PC-9 (cell line): ENCODE results near the gene DYNLRB1. TPM values are rescaled to one million over a fixed set of nuclear protein-coding genes. Genes with fewer than 3 reads are reported as not detected.

Experiments
- BruUV-seq: library from RNA; stranded (reverse); fragments of 400-500 nt; replicated peaks from 2 replicates; lab custom pipeline; 2021; lab: Mats Ljungman, UMichigan
- CTCF ChIA-PET: fragments of 300-600 bp; sonication (Branson Sonifier 250); formaldehyde crosslinking; loops from one replicate; lab custom pipeline; 2022; ENCODE audit warnings: antibody characterized with exemption; lab: Charles Lee
- POLR2A ChIA-PET: fragments of 300-600 bp; sonication (Branson Sonifier 250); formaldehyde crosslinking; loops from one replicate; lab custom pipeline; 2022; ENCODE audit warnings: antibody characterized with exemption; ENCODE audit not compliant: unreplicated experiment; lab: Charles Lee
- DNase-seq, 2 experiments: peaks; one replicate each; pipeline versions ENCODE4 v3.0.0 to v3.0.0-alpha.2; 2015 to 2022; ENCODE audit warnings: mixed read lengths in 1 of 2
- H2AFZ ChIP-seq: fragments of 200-600 bp; sonication (generic); 2 replicates; pipeline ENCODE4 v1.8.1; 2017; ENCODE audit warnings: antibody characterized with exemption
- H3F3A ChIP-seq: fragments of 200-600 bp; sonication (generic); 2 replicates; pipeline ENCODE4 v1.8.1; 2017; ENCODE audit warnings: antibody characterized with exemption, mild to moderate bottlenecking, low read depth; ENCODE audit not compliant: insufficient read depth
- H3K27ac ChIP-seq: fragments of 200-600 bp; sonication (generic); 2 replicates; pipeline ENCODE4 v1.6.1; 2016; ENCODE audit warnings: mixed run types
- H3K27me3 ChIP-seq: fragments of 200-600 bp; sonication (generic); 2 replicates; pipeline ENCODE4 v1.6.1; 2016; ENCODE audit warnings: low read depth, mixed run types; ENCODE audit not compliant: insufficient read depth
- H3K36me3 ChIP-seq: fragments of 200-600 bp; sonication (generic); 2 replicates; pipeline ENCODE4 v1.6.1; 2016; ENCODE audit warnings: low read depth, mixed run types
- H3K4me1 ChIP-seq: fragments of 200-600 bp; sonication (generic); replicated peaks from 2 replicates; pipeline ENCODE4 v1.6.1; 2016; ENCODE audit warnings: mixed run types; ENCODE audit not compliant: insufficient read depth
- H3K4me2 ChIP-seq: fragments of 200-600 bp; sonication (generic); 2 replicates; pipeline ENCODE4 v1.6.1; 2017; ENCODE audit warnings: mixed run types
- H3K4me3 ChIP-seq: fragments of 200-600 bp; sonication (generic); 2 replicates; pipeline ENCODE4 v1.6.1; 2016; ENCODE audit warnings: mixed run types
- H3K79me2 ChIP-seq: fragments of 200-600 bp; sonication (generic); 2 replicates; pipeline ENCODE4 v1.6.1; 2017; ENCODE audit warnings: low read depth, mixed run types
- H3K9me2 ChIP-seq: fragments of 200-600 bp; sonication (generic); 2 replicates; pipeline ENCODE4 v1.8.1; 2017; ENCODE audit warnings: mild to moderate bottlenecking; ENCODE audit not compliant: insufficient read depth
- H3K9me3 ChIP-seq: fragments of 200-600 bp; sonication (generic); 2 replicates; pipeline ENCODE4 v1.8.1; 2016; ENCODE audit warnings: low read depth; ENCODE audit not compliant: insufficient read depth
- H4K20me1 ChIP-seq: fragments of 200-600 bp; sonication (generic); 2 replicates; pipeline ENCODE4 v1.8.1; 2017; ENCODE audit not compliant: insufficient read depth
- EZH2 ChIP-seq: fragments of 200-600 bp; sonication (generic); IDR thresholded peaks from 2 replicates; pipeline ENCODE4 v1.8.0; 2017; ENCODE audit warnings: antibody characterized with exemption, low read depth
- intact Hi-C: fragments of 100-400 bp; cut with micrococcal nuclease; formaldehyde crosslinking; loops from one replicate; pipeline ENCODE4 v1.10.0; 2022; ENCODE audit not compliant: unreplicated experiment
- total RNA-seq: library from RNA; stranded (reverse); gene quantifications from 2 replicates; pipeline ENCODE4 v1.2.3, GENCODE V29; 2021
- TF ChIP-seq, protein P1 (sequence below): fragments of 200-600 bp; sonication (generic); conservative IDR thresholded peaks from 2 replicates; pipeline ENCODE4 v1.6.1; 2017; ENCODE audit warnings: mixed run types, antibody characterized with exemption, mild to moderate bottlenecking, moderate library complexity

The DYNLRB1 gene
- total RNA-seq, 1 experiment from 2014 or later, result 179 TPM

DNA sequence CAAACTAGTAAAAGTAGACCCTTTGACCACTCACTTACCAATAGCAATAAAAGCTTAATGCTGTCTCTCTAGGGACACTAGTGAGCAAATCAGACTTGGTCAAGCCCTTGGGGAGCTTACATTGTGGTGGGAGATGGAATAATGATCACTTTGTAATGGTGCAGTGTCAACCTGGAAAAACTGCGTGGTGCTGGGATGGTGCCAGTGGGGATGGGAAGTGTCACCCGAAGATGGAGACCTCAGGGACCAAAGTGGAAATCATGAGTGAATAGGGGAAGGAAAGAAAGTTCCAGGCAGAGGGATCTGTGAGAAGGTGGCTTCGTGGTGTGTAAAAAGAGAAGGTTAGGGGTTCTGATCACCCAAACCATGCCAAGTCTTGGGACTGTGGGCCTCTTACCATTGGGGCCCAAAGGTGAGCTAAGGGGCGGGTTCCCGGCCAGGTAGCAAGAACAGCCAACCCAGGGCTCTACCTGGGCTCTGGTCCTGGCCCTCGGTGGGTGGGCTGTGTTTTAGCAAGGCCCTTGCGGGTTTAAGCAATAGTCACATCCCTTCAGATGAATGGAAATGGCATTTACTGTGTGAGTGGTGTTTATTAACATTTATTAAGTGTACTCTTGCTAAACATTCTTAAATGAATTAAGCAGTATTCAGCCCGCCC is 15.5 kb downstream of the DYNLRB1 start:
- intact Hi-C loops, result no loop called here

GRCh38 chr20:34532320-34532719 is 16.1 kb downstream of the DYNLRB1 start:
- ChIA-PET CTCF (no interaction called here), POLR2A (no interaction called here)
- Histone ChIP-seq H3K79me2 (0 out of 2 replicates have a peak, but pooled peaks cover 4% of the 10 kb centered on the region), H3K27me3 (no peaks in the 10 kb centered on the region), H3K4me3 (no peak overlapping the region), H3F3A (peaks cover 1% of the 10 kb centered on the region; the same call in 1 of the 2 replicates), H2AFZ (no peak overlapping the region), H3K36me3 (peaks cover 36% of the 10 kb centered on the region), H3K4me1 (peaks cover 3% of the 10 kb centered on the region; the same call in 1 of the 2 replicates), H3K9me3 (no peaks in the 10 kb centered on the region), H3K9me2 (no peaks in the 10 kb centered on the region), H3K27ac (no peak overlapping the region), H3K4me2 (no peak overlapping the region), H4K20me1 (no peaks in the 10 kb centered on the region)
- no peak for DNase-seq
- BruUV-seq, result no TSS peak
- TF ChIP-seq, protein P1, sequence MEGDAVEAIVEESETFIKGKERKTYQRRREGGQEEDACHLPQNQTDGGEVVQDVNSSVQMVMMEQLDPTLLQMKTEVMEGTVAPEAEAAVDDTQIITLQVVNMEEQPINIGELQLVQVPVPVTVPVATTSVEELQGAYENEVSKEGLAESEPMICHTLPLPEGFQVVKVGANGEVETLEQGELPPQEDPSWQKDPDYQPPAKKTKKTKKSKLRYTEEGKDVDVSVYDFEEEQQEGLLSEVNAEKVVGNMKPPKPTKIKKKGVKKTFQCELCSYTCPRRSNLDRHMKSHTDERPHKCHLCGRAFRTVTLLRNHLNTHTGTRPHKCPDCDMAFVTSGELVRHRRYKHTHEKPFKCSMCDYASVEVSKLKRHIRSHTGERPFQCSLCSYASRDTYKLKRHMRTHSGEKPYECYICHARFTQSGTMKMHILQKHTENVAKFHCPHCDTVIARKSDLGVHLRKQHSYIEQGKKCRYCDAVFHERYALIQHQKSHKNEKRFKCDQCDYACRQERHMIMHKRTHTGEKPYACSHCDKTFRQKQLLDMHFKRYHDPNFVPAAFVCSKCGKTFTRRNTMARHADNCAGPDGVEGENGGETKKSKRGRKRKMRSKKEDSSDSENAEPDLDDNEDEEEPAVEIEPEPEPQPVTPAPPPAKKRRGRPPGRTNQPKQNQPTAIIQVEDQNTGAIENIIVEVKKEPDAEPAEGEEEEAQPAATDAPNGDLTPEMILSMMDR, result no peak
- no peak for TF ChIP-seq EZH2
- intact Hi-C loops, result no loop called here

More for the DNA sequence above, 15.5 kb downstream of the DYNLRB1 start:
- Histone ChIP-seq H3K9me2 (no peaks in the 10 kb centered on the region), H3K4me1 (peaks cover 9% of the 10 kb centered on the region), H4K20me1 (no peaks in the 10 kb centered on the region), H3K36me3 (peaks cover 39% of the 10 kb centered on the region), H3F3A (peaks cover 7% of the 10 kb centered on the region; the same call in 1 of the 2 replicates), H2AFZ (no peak overlapping the region), H3K4me2 (no peak overlapping the region), H3K9me3 (no peaks in the 10 kb centered on the region), H3K27me3 (no peaks in the 10 kb centered on the region), H3K27ac (no peak overlapping the region), H3K4me3 (no peak overlapping the region), H3K79me2 (0 out of 2 replicates have a peak, but pooled peaks cover 5% of the 10 kb centered on the region)
- ChIA-PET POLR2A (no interaction called here), CTCF (interaction anchor here (0.6 kb wide), 1 partner anchor 49 kb away, joined by 3 read pairs; no protein-coding TSS in a partner anchor)
- BruUV-seq, result no TSS peak
- DNase-seq, result no peak
- TF ChIP-seq, protein P1, result no peak
- no peak for TF ChIP-seq EZH2

DNA sequence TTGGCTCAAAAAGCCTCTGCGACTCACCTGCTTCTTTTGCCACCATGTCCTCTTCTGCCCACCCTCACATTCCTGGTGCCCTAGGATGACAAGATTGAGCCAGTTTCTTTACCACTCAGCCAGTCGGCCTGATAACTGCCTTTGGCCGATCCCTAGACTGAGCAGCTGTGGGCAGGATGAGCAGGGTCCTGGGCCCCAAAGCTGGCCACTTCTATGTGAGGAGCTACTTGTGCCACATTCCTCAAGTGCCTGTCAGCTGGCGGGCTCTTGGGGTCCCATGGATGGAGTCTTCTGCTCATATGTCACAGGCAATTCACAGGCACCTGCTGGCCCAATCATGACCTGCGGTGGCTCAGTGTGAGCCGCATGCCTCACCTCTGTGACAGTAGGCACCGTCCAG is 16.5 kb downstream of the DYNLRB1 start:
- Histone ChIP-seq H3K4me2 (no peak overlapping the region), H4K20me1 (no peaks in the 10 kb centered on the region), H3K79me2 (0 out of 2 replicates have a peak, but pooled peaks cover under 1% of the 10 kb centered on the region), H3K27ac (no peak overlapping the region), H3K9me3 (no peaks in the 10 kb centered on the region), H2AFZ (no peak overlapping the region), H3K4me1 (no peaks in the 10 kb centered on the region), H3K9me2 (no peaks in the 10 kb centered on the region), H3K36me3 (peaks cover 31% of the 10 kb centered on the region), H3K4me3 (no peak overlapping the region), H3K27me3 (no peaks in the 10 kb centered on the region), H3F3A (no peaks in the 10 kb centered on the region)
- no peak for DNase-seq
- CTCF ChIA-PET, result no interaction called here
- TF ChIP-seq, protein P1, result no peak
- TF ChIP-seq EZH2, result no peak
- no TSS peak for BruUV-seq
- intact Hi-C loops, result no loop called here
- POLR2A ChIA-PET, result no interaction called here
